Subcutaneous abdominal adipose tissue (tissue), 5 donors: ENCODE data around the gene FAM3A.
A peak's percentile ranks its signal among the peaks of the same experiment; 100 is the strongest.

Source experiments
- H3K27ac ChIP-seq: one replicate; pipeline ENCODE4 v1.7.0; 2013; ENCODE audit warnings: low read depth, mild to moderate bottlenecking, inconsistent platforms, low read length, moderate library complexity
- H3K27me3 ChIP-seq, 5 donors: one replicate each; pipeline ENCODE4 v1.7.0; 2013; ENCODE audit warnings: low read length in 5 of 5, inconsistent platforms in 1 of 5; ENCODE audit not compliant: control insufficient read depth in 5 of 5, insufficient read depth in 4 of 5
- H3K36me3 ChIP-seq, 5 donors: one replicate each; pipeline ENCODE4 v1.7.0; 2013; ENCODE audit warnings: low read length in 5 of 5; ENCODE audit not compliant: control insufficient read depth in 5 of 5, insufficient read depth in 5 of 5
- H3K4me1 ChIP-seq, 5 donors: one replicate each; pipeline ENCODE4 v1.7.0; 2013; ENCODE audit warnings: low read length in 5 of 5, mild to moderate bottlenecking in 3 of 5, moderate library complexity in 1 of 5; ENCODE audit not compliant: control insufficient read depth in 5 of 5, insufficient read depth in 5 of 5
- H3K4me3 ChIP-seq, 5 donors: one replicate each; pipeline ENCODE4 v1.7.0; 2013; ENCODE audit warnings: low read length in 5 of 5, low read depth in 1 of 5
- H3K9ac ChIP-seq, 5 donors: one replicate each; pipeline ENCODE4 v1.7.0; 2013; ENCODE audit warnings: low read length in 5 of 5, mild to moderate bottlenecking in 4 of 5, moderate library complexity in 3 of 5
- H3K9me3 ChIP-seq, 5 donors: one replicate each; pipeline ENCODE4 v1.7.0; 2013; ENCODE audit warnings: low read length in 5 of 5; ENCODE audit not compliant: control insufficient read depth in 5 of 5
- donor health status: healthy.
- donor health status: healthy.
- donor health status: healthy.
- donor health status: healthy.
- donor health status: healthy.

Gene FAM3A

DNA sequence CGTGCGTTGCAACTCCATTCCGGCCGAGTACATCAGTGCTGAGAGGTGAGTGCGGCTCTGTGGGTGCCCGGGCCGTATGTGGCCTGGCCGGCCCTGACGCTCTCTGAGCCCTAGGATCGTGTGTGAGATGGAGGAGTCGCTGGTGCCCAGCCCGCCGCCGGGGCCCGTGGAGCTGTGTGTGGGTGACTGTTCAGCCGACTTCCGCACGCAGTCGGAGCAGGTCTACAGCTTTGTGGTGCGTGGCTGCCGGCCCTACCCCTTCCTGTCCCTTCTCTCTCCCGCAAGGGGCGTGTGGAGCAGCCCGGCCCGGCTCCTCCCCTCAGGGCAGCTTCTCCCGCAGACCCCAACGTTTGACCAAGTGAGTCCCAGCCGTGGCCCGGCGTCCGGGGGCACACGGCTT, 50.0 kb downstream of the FAM3A start:
- H3K27ac ChIP-seq: no peak overlapping the region

DNA sequence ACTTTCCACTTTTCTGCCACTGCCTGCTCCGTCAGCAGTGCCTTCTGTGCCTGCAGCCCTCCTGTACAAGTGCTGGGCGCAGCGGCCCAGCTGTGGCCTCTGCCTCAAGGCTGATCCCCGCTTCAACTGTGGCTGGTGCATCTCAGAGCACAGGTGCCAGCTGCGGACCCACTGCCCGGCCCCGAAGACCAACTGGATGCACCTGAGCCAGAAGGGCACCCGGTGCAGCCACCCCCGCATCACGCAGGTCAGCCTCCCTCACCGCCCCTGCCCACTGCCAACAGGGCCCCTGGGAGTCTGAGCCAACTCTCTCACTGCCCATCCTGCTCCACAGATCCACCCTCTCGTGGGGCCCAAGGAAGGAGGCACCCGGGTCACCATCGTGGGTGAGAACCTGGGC, 50.4 kb downstream of the FAM3A start:
- peaks cover 0 to 6% (median 4%) of the 10 kb centered on the region in 5 donors for H3K27me3 ChIP-seq
- peaks cover 0 to 93% (median 65%) of the 10 kb centered on the region in 5 donors for H3K36me3 ChIP-seq
- H3K27ac ChIP-seq: no peak overlapping the region
- H3K9ac ChIP-seq: no peak overlapping the region
- H3K4me3 ChIP-seq: no peak overlapping the region
- H3K9me3 ChIP-seq: no peaks in the 10 kb centered on the region
- no peaks in the 10 kb centered on the region for H3K4me1 ChIP-seq

More for the DNA sequence above, 50.0 kb downstream of the FAM3A start:
- Histone ChIP-seq H3K27me3 (peaks cover 0 to 6% (median 4%) of the 10 kb centered on the region in 5 donors), H3K36me3 (peaks cover 0 to 93% (median 65%) of the 10 kb centered on the region in 5 donors), H3K4me1 (no peaks in the 10 kb centered on the region), H3K9me3 (no peaks in the 10 kb centered on the region), H3K9ac (no peak overlapping the region), H3K4me3 (no peak overlapping the region)

DNA sequence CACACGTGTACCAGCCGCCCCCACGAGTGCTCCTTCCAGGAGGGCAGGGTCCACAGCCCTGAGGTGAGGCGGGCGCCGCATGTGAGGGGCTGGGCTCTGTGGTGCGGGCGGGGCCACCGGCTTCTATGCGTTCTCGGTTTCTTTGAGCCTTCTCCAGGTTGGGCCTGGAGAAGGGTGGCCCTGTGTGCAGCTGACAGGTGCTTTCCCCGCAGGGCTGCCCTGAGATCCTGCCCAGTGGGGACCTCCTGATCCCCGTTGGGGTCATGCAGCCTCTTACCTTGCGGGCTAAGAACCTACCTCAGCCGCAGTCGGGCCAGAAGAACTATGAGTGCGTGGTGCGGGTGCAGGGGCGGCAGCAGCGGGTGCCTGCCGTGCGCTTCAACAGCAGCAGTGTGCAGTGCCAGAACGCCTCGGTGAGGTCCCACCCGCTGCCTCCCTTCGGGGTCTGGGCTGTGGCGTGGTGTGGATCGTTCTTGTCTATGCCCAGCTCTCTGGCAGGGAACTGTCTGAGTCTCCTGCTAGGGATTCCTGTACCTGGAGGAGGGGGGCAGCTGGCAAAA, 51.1 kb downstream of the FAM3A start:
- Histone ChIP-seq H3K9ac (no peak overlapping the region), H3K36me3 (peaks cover 0 to 87% (median 60%) of the 10 kb centered on the region in 5 donors), H3K9me3 (no peaks in the 10 kb centered on the region), H3K4me1 (peaks cover 0 to 7% (median 1%) of the 10 kb centered on the region in 5 donors), H3K27me3 (peaks cover 0 to 6% (median 4%) of the 10 kb centered on the region in 5 donors), H3K27ac (no peak overlapping the region), H3K4me3 (no peak overlapping the region)

DNA sequence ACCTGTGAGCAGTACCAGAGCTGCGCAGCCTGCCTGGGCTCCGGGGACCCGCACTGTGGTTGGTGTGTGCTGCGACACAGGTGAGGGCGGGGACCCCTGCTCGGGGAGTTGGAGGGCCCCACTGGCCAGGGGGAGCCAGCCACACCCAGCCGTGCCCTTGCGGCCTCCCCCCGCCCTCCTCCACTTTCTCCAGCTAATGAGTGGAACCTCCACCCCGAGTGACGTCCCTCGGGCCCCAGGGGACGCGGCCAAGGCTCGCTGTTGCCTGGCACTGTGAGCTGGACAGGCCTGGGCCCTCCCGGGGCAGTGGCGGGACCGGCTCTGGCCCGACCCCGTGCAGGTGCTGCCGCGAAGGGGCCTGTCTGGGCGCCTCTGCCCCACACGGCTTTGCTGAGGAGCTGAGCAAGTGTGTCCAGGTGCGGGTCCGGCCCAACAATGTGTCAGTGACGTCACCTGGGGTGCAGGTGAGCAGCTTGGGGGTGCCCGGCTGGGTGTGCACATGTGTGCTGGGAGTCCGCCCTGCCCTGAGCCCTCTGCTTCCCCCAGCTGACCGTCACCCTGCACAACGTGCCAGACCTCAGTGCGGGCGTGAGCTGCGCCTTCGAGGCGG, 52.3 kb downstream of the FAM3A start:
- Histone ChIP-seq H3K9me3 (no peaks in the 10 kb centered on the region), H3K4me1 (peaks cover 0 to 16% (median 10%) of the 10 kb centered on the region in 5 donors), H3K27me3 (peaks cover 0 to 5% (median 3%) of the 10 kb centered on the region in 5 donors), H3K36me3 (peaks cover 0 to 76% (median 50%) of the 10 kb centered on the region in 5 donors), H3K27ac (no peak overlapping the region), H3K4me3 (no peak overlapping the region), H3K9ac (no peak overlapping the region)

DNA sequence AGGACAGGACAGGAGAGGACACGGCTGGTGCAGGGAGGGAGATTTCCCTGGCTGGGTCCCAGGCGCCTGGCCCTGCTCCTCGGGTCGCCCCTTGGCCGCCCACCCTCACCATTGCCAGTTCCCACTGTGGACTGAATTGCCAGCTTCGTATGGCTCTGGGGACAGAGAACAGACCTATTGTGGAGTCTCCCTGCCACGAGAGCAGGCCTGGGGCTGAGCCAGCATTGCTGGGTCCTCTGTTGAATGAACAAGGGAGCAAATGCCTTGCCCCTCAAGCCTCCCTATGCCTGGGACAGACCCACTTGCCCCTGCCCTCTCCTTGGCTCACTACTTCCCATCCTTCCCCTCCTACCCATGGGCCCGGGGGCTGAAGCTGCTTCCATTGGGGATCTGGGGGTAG, 53.6 kb downstream of the FAM3A start:
- H3K9ac ChIP-seq: no peak overlapping the region
- H3K36me3 ChIP-seq: peaks cover 0 to 62% (median 37%) of the 10 kb centered on the region in 5 donors
- no peaks in the 10 kb centered on the region for H3K9me3 ChIP-seq
- peaks cover 0 to 20% (median 12%) of the 10 kb centered on the region in 5 donors for H3K4me1 ChIP-seq
- no peak overlapping the region for H3K27ac ChIP-seq
- H3K4me3 ChIP-seq: no peak overlapping the region
- peaks cover 0 to 5% (median 0%) of the 10 kb centered on the region in 5 donors for H3K27me3 ChIP-seq

DNA sequence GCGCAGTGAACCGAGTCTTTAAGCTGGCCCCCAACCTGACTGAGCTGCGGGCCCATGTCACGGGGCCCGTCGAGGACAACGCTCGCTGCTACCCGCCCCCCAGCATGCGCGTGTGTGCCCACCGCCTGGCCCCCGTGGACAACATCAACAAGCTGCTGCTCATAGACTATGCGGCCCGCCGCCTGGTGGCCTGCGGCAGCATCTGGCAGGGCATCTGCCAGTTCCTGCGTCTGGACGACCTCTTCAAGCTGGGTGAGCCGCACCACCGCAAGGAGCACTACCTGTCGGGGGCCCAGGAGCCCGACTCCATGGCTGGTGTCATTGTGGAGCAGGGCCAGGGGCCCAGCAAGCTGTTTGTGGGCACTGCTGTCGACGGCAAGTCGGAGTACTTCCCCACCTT, 55.7 kb downstream of the FAM3A start:
- Histone ChIP-seq H3K36me3 (peaks cover 0 to 43% (median 22%) of the 10 kb centered on the region in 5 donors), H3K27ac (no peak overlapping the region), H3K4me3 (no peak overlapping the region)

DNA sequence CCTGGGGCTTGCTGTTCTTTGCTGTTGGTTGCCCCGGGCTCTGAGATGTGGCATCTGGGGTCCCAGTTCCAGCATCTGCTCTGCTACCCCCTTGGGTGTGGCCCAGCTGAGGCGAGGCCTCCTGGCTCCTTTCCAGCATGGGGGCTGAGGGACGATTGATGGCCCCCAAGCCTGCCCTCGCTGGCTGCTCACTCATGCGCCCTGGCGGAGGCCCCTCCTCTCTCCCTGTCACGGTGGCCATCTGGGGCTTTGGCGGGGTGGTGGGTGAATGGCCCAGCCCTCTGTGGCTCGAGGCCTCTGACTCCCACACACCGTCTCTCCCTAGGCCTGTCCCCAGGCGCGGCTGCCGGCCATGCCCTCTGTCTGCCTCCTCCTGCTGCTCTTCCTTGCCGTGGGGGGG, 56.2 kb downstream of the FAM3A start:
- peak overlapping the region in 1 of 5 donors; percentile 13 for H3K9ac ChIP-seq
- peaks cover 0 to 20% (median 12%) of the 10 kb centered on the region in 5 donors for H3K4me1 ChIP-seq
- H3K4me3 ChIP-seq: peak overlapping the region in 2 of 5 donors; percentile 39 to 74
- H3K27me3 ChIP-seq: peaks cover 0 to 4% (median under 1%) of the 10 kb centered on the region in 5 donors
- no peaks in the 10 kb centered on the region for H3K9me3 ChIP-seq
- H3K27ac ChIP-seq: no peak overlapping the region
- H3K36me3 ChIP-seq: peaks cover 0 to 38% (median 19%) of the 10 kb centered on the region in 5 donors

More for the DNA sequence above, 55.7 kb downstream of the FAM3A start:
- Histone ChIP-seq H3K9ac (no peak overlapping the region), H3K4me1 (peaks cover 0 to 20% (median 12%) of the 10 kb centered on the region in 5 donors), H3K27me3 (peaks cover 0 to 4% (median 0%) of the 10 kb centered on the region in 5 donors), H3K9me3 (no peaks in the 10 kb centered on the region)

DNA sequence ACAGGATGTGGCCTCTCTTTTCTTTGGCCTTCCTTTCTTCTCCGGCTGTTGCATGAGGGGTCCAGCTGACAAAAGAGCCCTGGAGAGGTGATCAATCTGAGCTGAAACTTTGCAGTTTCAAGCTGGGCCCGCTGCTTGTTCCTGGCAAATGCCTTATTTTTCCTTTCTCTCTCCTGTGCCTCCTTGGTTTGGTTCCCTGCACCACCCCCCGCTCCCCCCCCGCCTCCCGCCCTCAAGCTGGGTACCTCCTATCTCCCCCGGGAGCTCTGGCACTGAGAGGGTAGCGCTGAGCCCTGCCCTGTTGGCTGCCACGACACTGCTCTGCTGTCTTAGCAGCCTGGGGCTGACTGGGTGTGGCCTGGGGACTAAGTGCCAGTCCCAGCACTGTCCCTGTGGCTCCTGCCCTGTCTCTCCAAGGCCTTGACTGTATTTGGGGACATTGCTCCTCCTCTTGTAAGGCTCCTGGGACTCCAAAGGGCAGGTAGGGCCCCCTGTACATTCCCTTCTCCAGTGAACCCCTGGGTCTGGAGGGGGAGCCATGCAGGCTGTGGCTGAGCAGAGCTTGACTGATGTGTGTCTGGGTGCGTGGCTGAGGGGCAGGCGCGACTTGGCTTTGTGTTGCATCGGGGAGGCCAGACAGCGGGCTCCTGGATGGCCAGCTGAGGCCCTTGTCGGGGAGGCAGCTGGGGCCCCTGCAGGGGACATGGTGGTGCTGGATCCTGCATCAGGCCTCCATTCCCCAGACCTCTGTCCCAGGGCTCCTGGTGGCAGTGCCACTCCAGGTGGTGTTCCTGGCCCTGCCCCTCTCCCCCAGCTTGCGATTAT, 56.9 kb downstream of the FAM3A start:
- H3K4me3 ChIP-seq: peak overlapping the region; percentile 59 to 74 (median 66)
- peaks cover 0 to 32% (median 19%) of the 10 kb centered on the region in 5 donors for H3K36me3 ChIP-seq
- H3K9ac ChIP-seq: peak overlapping the region in 4 of 5 donors; percentile 54 to 73 (median 60)
- peaks cover 0 to 20% (median 12%) of the 10 kb centered on the region in 5 donors for H3K4me1 ChIP-seq
- no peaks in the 10 kb centered on the region for H3K9me3 ChIP-seq
- H3K27me3 ChIP-seq: peaks cover 0 to 6% (median 3%) of the 10 kb centered on the region in 5 donors
- H3K27ac ChIP-seq: no peak overlapping the region

DNA sequence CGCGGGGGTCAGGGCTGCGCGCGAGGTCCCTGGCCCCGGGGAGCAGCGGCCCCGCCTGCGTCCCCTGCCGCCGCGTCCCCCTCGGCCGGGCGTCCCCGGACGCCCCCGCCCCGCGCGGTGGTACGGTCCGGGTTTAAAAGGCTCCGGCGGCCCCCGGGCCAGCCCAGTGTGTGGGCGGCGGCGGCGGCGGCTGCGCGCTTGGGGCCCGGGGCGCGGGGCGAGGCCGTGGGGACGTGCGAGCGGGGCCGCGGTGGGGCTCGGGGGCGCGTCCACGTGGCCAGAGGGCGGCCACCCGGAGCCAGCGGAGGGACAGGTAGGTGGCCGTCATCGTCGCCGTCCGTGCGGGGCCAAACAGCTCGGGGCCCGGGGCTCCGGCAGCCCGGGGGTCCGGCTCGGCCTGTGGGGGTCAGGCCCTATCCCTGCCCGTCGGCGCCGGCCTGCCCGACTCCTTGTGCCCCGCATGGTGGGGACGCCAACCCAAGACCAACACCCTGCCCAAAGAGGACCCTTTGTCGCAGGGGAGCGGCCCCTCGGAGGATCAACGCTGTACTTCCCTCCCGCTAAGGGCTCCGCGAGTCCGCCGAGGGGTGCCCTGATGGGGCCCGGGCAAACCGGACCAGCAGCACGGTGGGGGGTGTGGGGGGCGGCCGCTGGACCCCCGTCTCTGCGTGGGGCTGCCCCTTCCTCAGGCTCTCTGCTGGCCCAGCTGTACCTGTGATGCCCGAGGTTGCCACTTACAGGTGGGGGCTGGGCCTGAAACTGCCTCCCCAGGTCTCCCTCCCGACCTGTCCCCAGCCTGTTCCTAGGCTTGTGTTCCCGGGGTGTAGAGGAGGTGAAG, 57.7 kb downstream of the FAM3A start, which contains the start of gene PLXNA3:
Gene PLXNA3, plus strand, starts transcription at position 166 of the 838 bp plus-strand sequence. CDS start 1,903 bp downstream, outside the sequence.
- peaks cover 0 to 6% (median 0%) of the 10 kb centered on the region in 5 donors for H3K27me3 ChIP-seq
- no peak within 1 kb of the TSS for H3K27ac ChIP-seq
- H3K4me1 ChIP-seq: peaks cover 0 to 20% (median 12%) of the 10 kb centered on the region in 5 donors
- peak within 1 kb of the TSS in 4 of 5 donors; percentile 54 to 73 (median 60) for H3K9ac ChIP-seq
- peaks cover 0 to 25% (median 14%) of the 10 kb centered on the region in 5 donors for H3K36me3 ChIP-seq
- H3K9me3 ChIP-seq: no peaks in the 10 kb centered on the region
- peak within 1 kb of the TSS; percentile 59 to 74 (median 66) for H3K4me3 ChIP-seq
